HG03469 (cell line): Measurements from ENCODE around the gene HSD3B7.

Source experiments
- ATAC-seq: cut with Tn5 transposase; IDR thresholded peaks from one replicate; pipeline ENCODE4 v1.9.1; 2021; ENCODE audit warnings: mild to moderate bottlenecking, moderate library complexity, moderate number of reproducible peaks; ENCODE audit not compliant: unreplicated experiment

HSD3B7 gene

GRCh38 chr16:30982548-30983288 is 2.3 kb upstream of the HSD3B7 start:
- ATAC-seq: no peak

- ATAC-seq: no peak
Measured at GRCh38 chr16:30983289-30983889, 1.6 kb upstream of the HSD3B7 start.

- ATAC-seq: no peak
Measured at GRCh38 chr16:30983898-30984610, 953 bp upstream of the HSD3B7 start.

GRCh38 chr16:30985401-30986128 is 558 bp downstream of the HSD3B7 start:
- no peak for ATAC-seq

- no peak for ATAC-seq
Measured at GRCh38 chr16:30986129-30986991, 1.4 kb downstream of the HSD3B7 start.

- no peak for ATAC-seq
Measured at GRCh38 chr16:30987581-30988190, 2.7 kb downstream of the HSD3B7 start.

- no peak for ATAC-seq
Measured at GRCh38 chr16:30989469-30990047, 4.6 kb downstream of the HSD3B7 start.

GRCh38 chr16:30990105-30990504 is 5.1 kb downstream of the HSD3B7 start:
- no peak for ATAC-seq

GRCh38 chr16:30991052-30991451 is 6.0 kb downstream of the HSD3B7 start:
- no peak for ATAC-seq

GRCh38 chr16:30992276-30992780 is 7.3 kb downstream of the HSD3B7 start:
- no peak for ATAC-seq

- no peak for ATAC-seq
Measured at GRCh38 chr16:30992931-30993816, 8.2 kb downstream of the HSD3B7 start.

GRCh38 chr16:30995927-30996323 is 10.9 kb downstream of the HSD3B7 start:
- no peak for ATAC-seq

GRCh38 chr16:30996324-30996984 is 11.4 kb downstream of the HSD3B7 start:
- ATAC-seq: no peak

GRCh38 chr16:30996985-30997724 is 12.1 kb downstream of the HSD3B7 start:
- ATAC-seq: peak; percentile 55

GRCh38 chr16:30997725-30998711 is 13.0 kb downstream of the HSD3B7 start:
- no peak for ATAC-seq
